ENCODE results near the gene CROCC2. TPM values are rescaled to one million over a fixed set of nuclear protein-coding genes. Genes with fewer than 3 reads are reported as not detected.

The CROCC2 gene
- total RNA-seq, 1 donor from 2014 or later, result not detected

DNA sequence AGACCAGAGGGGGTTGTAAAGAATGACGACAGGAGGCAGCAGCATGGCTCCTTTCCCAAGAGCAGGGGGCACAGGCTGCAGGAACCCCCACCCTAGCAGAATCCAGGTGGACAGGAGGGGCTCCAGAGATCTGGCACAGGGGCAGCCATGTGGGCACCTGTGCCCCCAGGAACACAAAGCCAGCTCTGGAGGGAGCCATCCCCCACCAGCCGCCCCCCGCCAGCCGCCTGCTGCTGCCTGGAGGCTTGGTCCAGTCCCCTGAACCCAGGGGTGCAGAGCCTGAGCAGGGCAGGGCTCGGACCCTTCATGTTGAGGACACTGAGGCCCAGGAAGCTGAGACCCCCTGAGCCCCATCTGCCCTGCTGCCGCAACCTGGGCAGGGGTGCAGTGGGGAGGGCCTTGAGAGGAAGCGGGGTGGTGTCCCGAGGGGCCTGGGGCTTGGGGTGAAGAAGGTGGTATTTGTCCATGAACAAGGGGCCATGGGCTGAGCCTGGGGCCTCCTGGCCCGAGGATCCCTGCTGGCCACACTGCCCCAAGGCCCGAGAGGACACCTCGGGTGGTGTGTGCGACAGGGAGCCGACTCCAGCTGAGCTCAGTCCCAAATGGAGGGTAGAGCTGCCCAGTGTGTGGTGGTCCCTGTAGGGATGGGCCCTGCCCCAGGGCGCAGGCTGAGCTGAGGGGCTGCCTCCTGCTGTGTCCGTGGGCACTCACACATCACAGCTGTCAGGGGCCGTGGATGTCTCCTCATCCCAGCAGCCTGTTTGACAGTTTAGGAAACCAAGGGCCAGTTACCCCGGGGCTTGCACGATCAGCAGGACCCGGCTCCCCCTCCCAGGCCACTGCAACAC lies 52.5 kb downstream of the CROCC2 start:
- TF ChIP-seq, protein P1, sequence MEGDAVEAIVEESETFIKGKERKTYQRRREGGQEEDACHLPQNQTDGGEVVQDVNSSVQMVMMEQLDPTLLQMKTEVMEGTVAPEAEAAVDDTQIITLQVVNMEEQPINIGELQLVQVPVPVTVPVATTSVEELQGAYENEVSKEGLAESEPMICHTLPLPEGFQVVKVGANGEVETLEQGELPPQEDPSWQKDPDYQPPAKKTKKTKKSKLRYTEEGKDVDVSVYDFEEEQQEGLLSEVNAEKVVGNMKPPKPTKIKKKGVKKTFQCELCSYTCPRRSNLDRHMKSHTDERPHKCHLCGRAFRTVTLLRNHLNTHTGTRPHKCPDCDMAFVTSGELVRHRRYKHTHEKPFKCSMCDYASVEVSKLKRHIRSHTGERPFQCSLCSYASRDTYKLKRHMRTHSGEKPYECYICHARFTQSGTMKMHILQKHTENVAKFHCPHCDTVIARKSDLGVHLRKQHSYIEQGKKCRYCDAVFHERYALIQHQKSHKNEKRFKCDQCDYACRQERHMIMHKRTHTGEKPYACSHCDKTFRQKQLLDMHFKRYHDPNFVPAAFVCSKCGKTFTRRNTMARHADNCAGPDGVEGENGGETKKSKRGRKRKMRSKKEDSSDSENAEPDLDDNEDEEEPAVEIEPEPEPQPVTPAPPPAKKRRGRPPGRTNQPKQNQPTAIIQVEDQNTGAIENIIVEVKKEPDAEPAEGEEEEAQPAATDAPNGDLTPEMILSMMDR (conservative IDR thresholded peaks at IDR 0.05), result no peak
- no peak overlapping the region for H3K4me3 Mint-ChIP-seq
- DNase-seq (ENCODE audit: low read depth, low spot score), result no peak
- H3K27ac Mint-ChIP-seq (ENCODE audit: unreplicated experiment), result no peak overlapping the region
- peaks cover 21% of the 10 kb centered on the region for H3K4me1 Mint-ChIP-seq
- H3K36me3 Mint-ChIP-seq (ENCODE audit: low read depth), result no peaks in the 10 kb centered on the region
- peaks cover 9% of the 10 kb centered on the region for H3K27me3 Mint-ChIP-seq (ENCODE audit: low read depth)
- no peaks in the 10 kb centered on the region for H3K9me3 Mint-ChIP-seq

DNA sequence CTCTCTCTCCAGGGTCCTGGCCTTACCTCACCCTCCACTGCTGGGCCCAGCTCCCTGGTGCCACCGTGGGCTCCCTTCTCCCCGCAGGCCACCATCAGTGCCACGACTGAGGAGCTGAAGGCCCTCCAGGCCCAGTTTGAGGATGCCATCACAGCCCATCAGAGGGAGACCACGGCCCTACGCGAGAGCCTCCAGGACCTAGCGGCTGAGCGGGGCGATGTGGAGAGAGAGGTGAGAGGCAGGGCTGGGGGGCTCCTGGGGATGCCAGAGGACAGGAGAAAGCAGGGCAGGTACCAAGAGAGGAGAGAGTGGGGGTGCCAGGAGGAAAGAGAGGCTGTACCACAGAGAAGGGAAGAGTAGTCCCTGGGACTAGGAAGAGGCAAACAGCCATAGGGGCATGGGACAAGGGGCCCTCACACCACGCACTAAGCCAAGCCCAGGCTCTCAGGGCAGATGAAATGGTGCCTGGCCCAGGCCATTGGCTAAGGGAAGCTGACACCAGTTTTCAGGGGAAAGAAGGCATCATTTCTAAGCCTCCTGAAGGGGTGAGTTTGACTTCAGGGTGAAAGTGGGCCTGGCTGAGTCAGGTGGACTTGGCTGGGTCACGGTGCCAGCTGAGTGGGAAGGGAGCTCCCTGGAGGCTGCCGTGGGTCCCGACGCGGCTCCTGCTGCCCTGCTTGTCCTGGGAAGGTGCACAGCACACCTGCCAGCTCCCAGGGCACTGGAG lies 53.2 kb downstream of the CROCC2 start:
- Mint-ChIP-seq H3K27me3 (ENCODE audit: low read depth) (peaks cover 4% of the 10 kb centered on the region), H3K9me3 (no peaks in the 10 kb centered on the region), H3K36me3 (ENCODE audit: low read depth) (no peaks in the 10 kb centered on the region), H3K4me3 (no peak overlapping the region), H3K4me1 (peaks cover 14% of the 10 kb centered on the region), H3K27ac (ENCODE audit: unreplicated experiment) (no peak overlapping the region)
- DNase-seq (ENCODE audit: low read depth, low spot score), result no peak
- TF ChIP-seq, protein P1 (conservative IDR thresholded peaks at IDR 0.05), result no peak

DNA sequence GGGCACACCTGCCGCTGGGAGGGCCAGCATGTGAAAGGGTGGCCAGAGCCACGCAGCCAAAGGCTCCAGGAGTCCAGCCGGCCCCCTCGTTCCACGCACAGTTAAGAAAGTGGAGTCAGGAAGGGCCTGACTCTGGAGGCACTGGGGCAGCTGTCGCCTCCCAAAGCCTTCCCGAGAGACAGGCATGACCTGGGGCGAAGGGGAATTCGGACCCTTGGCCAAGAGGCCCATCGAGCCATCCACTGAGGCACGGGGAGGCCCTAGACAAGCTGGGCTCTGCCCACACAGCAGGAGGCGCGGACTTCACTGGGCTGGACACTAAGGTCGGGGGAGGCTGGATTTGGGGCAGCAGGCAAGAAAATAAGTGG lies 53.8 kb downstream of the CROCC2 start:
- no peak for DNase-seq (ENCODE audit: low read depth, low spot score)
- peaks cover 3% of the 10 kb centered on the region for H3K27me3 Mint-ChIP-seq (ENCODE audit: low read depth)

DNA sequence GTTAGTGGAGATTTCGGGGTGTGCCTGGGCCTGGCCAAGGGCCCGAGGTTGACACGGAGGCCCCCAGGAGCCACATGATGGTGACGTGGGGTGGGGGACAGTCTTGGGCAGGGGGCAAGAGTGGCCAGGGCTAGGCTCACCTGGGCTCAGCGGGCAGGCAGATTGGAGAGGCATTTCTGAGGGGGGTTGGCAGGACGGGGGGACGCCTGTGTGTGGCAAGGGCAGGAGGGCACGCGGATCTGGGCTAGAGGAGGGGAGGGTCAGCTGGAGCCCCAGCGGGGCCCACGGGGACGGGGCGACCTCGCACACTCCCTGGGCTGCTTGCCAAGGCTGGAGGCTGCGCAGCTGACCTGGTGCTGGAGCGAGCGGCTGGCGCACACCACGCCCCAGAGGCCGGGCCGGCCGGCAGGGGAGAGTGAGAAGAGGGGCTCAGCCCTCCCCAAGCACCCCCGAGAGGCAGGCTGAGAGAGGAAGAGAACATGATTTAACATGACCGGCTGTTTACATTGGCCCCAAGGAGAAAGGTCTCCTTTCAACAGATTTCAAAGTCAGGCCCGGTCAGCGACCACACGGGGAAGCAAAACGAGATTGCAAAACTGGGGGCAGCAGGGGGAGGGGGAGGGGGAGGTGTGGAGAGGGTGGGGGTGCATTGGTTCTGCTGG lies 54.3 kb downstream of the CROCC2 start:
- H3K4me1 Mint-ChIP-seq, result peaks cover 4% of the 10 kb centered on the region
- no peak overlapping the region for H3K4me3 Mint-ChIP-seq
- no peaks in the 10 kb centered on the region for H3K36me3 Mint-ChIP-seq (ENCODE audit: low read depth)
- peaks cover under 1% of the 10 kb centered on the region for H3K27me3 Mint-ChIP-seq (ENCODE audit: low read depth)
- peak overlapping the region; percentile 35 for H3K27ac Mint-ChIP-seq (ENCODE audit: unreplicated experiment)
- no peak for DNase-seq (ENCODE audit: low read depth, low spot score)
- TF ChIP-seq, protein P1 (conservative IDR thresholded peaks at IDR 0.05), result no peak
- no peaks in the 10 kb centered on the region for H3K9me3 Mint-ChIP-seq

More for the DNA sequence above, 53.8 kb downstream of the CROCC2 start:
- no peaks in the 10 kb centered on the region for H3K9me3 Mint-ChIP-seq
- TF ChIP-seq, protein P1 (conservative IDR thresholded peaks at IDR 0.05), result no peak
- H3K4me1 Mint-ChIP-seq, result peaks cover 8% of the 10 kb centered on the region
- H3K36me3 Mint-ChIP-seq (ENCODE audit: low read depth), result no peaks in the 10 kb centered on the region
- no peak overlapping the region for H3K27ac Mint-ChIP-seq (ENCODE audit: unreplicated experiment)
- H3K4me3 Mint-ChIP-seq, result no peak overlapping the region

DNA sequence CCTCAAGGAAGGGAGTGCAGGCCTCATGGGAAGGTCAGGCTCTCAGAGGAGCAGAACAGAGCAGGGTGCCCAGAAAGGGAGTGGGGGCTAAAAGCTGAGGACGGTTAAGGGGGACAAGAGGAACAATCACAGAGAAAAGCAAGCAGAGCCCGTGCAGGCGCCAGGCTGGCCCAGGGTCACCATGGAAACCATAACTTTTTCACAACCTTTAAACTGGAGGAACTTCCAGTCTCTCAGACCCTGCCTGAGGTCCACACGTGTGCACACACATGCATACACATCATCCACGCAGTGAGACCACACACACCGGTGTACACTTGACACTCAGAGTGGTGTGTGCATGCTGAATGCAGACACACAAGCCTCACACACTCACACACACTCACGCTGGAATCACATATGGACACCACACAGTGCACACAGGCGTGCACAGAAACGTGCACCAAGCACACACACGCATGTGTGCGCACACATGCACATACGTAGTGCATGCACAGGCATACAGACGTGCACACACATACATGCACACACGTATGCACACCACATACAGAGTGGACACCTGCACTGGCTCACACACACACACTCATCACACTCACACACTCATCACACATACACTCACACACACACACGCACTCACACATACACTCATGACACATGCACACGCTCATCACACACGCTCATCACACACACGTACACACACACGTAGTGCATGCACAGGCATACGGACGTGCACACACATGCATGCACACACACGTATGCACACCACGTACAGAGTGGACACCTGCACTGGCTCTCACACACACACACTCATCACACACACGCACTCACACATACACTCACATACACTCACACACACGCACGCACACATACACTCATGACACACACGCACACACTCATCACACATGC lies 55.1 kb downstream of the CROCC2 start:
- Mint-ChIP-seq H3K27ac (ENCODE audit: unreplicated experiment) (peak overlapping the region; percentile 86), H3K4me1 (peaks cover 4% of the 10 kb centered on the region), H3K9me3 (no peaks in the 10 kb centered on the region), H3K36me3 (ENCODE audit: low read depth) (no peaks in the 10 kb centered on the region), H3K27me3 (ENCODE audit: low read depth) (no peaks in the 10 kb centered on the region), H3K4me3 (no peak overlapping the region)
- TF ChIP-seq, protein P1 (conservative IDR thresholded peaks at IDR 0.05), result no peak
- no peak for DNase-seq (ENCODE audit: low read depth, low spot score)

Data from neural crest cell (in vitro differentiated cells).